Articular chondrocyte of knee joint (primary cell): ENCODE data around the gene ZDHHC23. TPM values are rescaled to one million over a fixed set of nuclear protein-coding genes. Genes with fewer than 3 reads are reported as not detected.

Experiments
- total RNA-seq: library from RNA; depleted of rRNA; stranded (reverse); fragments of >200 nt; gene quantifications from 2 replicates; pipeline ENCODE4 v1.2.3, GENCODE V29; 2012

Gene ZDHHC23, protein sequence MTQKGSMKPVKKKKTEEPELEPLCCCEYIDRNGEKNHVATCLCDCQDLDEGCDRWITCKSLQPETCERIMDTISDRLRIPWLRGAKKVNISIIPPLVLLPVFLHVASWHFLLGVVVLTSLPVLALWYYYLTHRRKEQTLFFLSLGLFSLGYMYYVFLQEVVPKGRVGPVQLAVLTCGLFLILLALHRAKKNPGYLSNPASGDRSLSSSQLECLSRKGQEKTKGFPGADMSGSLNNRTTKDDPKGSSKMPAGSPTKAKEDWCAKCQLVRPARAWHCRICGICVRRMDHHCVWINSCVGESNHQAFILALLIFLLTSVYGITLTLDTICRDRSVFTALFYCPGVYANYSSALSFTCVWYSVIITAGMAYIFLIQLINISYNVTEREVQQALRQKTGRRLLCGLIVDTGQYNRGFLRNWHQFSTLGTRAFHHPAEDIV
- 1.8 and 4.1 TPM in 2 replicates for total RNA-seq

GRCh38 chr3:113947372-113948014 is at the start of gene ZDHHC23:
ZDHHC23 (plus strand) TSS chr3:113948013; CDS start chr3:113948803, 790 bp downstream.

Other genes starting within 250 kb of the ZDHHC23 start
- gene NAA50, start 201.8 kb upstream of the ZDHHC23 start, total RNA-seq: 218 and 227 TPM in 2 replicates
- gene ATP6V1A, start 201.0 kb upstream of the ZDHHC23 start, total RNA-seq: 139 and 149 TPM in 2 replicates
- gene GRAMD1C, start 109.2 kb upstream of the ZDHHC23 start, total RNA-seq: 2.2 and 5.8 TPM in 2 replicates
- gene CCDC191, start 108.5 kb downstream of the ZDHHC23 start, total RNA-seq: 5.0 and 5.4 TPM in 2 replicates
- gene QTRT2, start 108.7 kb downstream of the ZDHHC23 start, total RNA-seq: 19.3 and 20.0 TPM in 2 replicates
- not detected in 2 replicates for gene DRD3, start 231.0 kb downstream of the ZDHHC23 start, total RNA-seq